NCI-H187 treated with DMSO at 0.1 percent for 48 hours (cell line): Measurements from ENCODE around the gene FERMT1.

ENCODE experiments used
- DNase-seq: peaks from one replicate; lab custom pipeline; 2025; lab: John Stamatoyannopoulos, UW

Gene FERMT1

DNA sequence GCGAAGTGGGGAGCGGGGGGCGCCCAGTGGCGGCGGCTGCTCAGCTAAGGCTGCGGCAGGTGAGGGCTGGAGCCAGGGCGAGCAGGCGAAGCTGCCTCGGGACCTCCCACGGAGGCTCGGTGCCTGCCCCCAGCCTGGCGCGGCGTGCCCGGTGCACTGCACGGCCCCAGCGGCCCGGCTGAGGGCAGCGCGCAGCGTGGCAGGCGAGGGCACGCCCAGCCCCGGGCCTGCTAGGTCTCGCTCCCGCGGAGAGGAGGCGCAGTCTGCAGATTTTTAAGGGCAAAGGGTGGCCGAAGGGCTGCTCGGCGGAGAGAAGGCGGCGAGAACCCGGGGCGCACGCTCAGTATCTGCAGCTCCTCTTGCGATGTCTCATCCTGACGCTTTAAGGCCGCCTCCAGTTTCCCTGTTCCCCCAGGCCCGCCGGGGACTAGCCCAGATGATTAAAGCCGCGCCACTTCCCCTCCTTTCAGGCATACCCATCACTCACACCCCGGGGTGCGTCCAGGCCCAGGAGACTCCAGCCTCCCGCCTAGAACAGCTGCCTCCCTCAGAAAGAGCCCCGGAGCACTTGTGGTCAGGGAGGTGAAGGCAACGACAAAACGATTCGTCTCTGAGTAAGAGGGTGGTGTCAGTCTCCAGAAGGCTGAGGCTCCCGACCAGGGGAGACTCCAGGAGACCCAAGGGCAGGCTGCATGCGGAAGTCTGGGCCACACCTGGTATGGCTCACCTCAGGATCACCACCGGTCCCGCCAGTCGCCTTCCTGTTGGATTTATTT, at the start of gene FERMT1:
Gene FERMT1 (minus strand): TSS at position 158 of the 776 bp plus-strand sequence. CDS start 3,476 bp downstream, outside the sequence.
- DNase-seq, result no peak

DNA sequence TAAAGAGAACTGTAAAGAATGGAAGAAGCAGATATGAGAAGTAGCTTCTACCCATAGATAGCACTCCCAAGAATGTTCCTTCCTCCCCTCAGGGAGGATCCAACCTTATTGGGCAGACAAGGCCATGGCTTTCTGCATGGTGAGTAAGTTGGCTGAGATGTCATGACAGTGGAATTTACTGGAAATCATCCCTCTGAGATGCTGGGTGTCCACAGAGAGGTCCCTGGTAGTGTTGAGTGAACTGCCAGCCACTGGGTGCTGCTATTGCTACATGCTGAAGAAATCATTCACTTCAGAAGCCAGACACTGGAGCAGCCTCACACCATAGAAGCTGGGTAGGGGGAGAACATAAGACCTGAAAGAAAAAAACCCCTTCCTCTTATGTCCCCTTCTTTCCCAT, 46.4 kb upstream of the FERMT1 start:
- DNase-seq, result no peak

- no peak for DNase-seq
These were observed 45.4 kb upstream of the FERMT1 start for GRCh38 chr20:6168204-6168603.

DNA sequence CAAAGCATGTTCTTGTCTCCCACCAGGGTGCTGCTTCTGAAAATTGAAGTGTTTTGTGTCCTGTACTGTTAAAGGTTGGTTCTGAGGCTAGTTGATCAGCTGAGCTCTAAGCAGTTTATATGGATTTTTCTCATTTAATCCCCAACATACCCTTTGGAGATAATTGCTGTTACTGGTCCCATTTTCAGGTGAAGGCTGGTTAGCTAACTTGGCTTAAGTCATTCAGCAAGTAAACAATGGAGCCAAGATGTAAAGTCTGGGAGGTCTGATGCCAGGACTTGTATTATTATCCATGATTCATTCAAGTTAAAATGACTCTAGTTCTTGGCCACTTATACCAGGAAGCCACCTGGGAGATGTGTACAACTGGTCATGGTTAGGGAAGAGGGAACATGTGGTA, 42.5 kb upstream of the FERMT1 start:
- no peak for DNase-seq

GRCh38 chr20:6164421-6165341, 41.9 kb upstream of the FERMT1 start:
- DNase-seq, result no peak

DNA sequence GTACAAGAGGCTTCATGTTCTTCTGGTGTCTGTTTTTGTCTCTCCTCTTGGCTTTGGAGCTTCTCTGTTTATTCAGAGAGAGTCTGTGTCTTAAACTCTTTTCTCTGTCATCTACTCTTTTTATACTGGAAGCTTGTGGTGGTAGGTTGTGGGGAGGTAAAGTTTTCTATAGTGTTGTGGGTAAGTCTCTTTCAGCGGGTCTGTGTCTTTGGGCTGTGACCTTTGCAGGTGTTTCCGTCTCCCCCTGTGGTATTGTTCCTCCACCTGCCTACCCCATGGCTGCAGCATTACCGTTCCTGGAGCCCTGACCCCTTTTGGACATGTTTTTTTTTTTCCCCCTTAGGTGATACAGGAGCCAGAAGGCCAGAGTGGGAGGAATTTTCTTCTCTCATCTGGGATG, 37.9 kb upstream of the FERMT1 start:
- no peak for DNase-seq

- DNase-seq, result no peak
These were observed 34.5 kb upstream of the FERMT1 start for GRCh38 chr20:6157345-6157744.

- DNase-seq, result no peak
These were observed 29.9 kb upstream of the FERMT1 start for GRCh38 chr20:6152777-6153176.

DNA sequence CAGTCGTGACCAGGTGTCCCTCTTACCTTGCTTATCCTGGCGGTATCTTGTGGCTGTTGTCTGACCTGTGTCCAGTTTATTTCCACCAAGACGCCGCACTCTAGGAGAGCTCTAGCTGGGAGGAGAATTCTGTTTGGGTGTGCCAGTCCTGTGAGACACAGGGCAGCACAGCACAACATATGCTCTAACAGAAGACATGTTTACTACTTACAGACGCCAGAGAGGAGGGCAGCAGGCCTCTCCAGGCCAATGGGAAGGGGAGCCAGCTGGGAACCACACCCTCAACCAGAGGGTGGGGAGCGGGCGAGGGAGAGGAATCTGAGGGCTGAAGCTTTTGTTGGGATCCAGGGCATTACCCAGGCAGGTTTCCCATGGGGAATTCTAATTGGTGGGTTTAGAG, 25.2 kb upstream of the FERMT1 start:
- no peak for DNase-seq

DNA sequence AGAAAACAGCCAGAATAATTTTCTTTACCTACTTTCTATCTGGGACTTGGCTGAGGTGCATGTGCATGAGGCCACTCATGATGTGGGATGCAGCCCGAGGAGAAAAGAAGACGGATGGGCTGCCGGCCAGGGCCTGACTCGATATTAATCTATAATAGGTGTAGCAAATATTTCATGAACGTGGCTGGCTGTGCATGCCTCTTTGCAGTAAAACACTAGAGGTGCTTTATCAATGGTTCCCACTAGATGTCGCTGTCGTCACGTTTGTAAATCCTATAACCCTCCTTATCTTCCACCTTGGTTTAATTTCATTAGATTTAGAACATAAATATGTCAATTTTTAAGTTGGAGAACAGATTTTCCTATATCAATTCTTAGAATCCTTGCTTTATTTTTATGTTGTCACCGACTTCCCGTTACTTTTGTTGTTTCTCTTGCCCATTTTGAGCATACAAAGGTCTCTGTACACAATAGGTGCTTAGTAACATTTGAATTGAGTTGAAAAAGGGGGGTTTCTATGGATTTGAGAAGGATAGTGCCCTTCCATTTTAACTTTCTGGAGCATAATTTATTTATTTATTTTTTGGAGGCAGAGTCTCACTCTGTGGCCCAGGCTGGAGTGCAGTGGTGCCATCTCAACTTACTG, 19.6 kb upstream of the FERMT1 start:
- DNase-seq, result no peak

GRCh38 chr20:6140947-6141346, 18.1 kb upstream of the FERMT1 start:
- DNase-seq, result no peak

- DNase-seq, result no peak
These were observed 12.5 kb upstream of the FERMT1 start for GRCh38 chr20:6135347-6135746.

- no peak for DNase-seq
These were observed 11.8 kb upstream of the FERMT1 start for GRCh38 chr20:6134592-6134991.

DNA sequence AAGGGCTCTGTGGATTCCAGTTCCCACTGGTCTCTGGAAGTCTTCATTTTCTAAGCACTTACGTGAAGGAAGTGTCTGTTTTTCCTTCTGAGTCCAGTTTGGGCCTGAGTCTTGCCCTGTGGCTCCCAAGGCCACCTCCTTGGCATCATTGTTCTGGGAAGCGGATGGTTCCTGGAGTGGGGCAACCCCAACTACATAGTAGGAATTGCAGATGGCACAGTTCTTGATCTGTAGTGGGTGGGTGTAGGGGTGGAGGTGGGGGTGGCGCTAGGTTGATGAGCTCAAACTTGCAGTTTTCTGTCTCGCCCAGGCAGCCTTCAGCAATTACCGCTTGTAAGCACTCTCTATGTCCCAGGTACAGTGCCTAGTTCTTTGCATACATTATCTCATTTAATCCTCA, 7.2 kb upstream of the FERMT1 start:
- no peak for DNase-seq

GRCh38 chr20:6127825-6128224, 5.0 kb upstream of the FERMT1 start:
- DNase-seq, result no peak

- no peak for DNase-seq
These were observed 4.0 kb upstream of the FERMT1 start for GRCh38 chr20:6126846-6127245.

- no peak for DNase-seq
These were observed 802 bp upstream of the FERMT1 start for GRCh38 chr20:6123649-6124014.

GRCh38 chr20:6122111-6122872, 538 bp downstream of the FERMT1 start:
- no peak for DNase-seq

DNA sequence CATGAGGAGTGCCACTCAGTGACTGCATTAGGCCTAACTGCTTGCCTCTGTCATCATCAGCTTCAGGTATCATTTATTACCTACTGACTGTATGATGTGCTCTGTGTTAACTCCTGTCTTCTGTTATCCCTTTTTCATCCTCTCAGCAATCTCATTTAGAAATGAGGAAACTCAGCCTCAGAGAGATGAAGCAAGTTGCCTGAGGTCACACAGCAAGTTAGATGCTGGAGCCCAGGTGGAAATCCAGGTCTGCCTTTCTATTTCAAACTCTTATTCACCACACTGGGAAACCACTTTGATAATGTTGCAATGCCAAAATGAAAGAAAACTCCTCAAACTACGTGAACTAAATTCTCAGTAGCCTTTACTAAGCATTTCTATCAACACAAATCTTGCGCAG, 1.3 kb downstream of the FERMT1 start:
- DNase-seq, result no peak

DNA sequence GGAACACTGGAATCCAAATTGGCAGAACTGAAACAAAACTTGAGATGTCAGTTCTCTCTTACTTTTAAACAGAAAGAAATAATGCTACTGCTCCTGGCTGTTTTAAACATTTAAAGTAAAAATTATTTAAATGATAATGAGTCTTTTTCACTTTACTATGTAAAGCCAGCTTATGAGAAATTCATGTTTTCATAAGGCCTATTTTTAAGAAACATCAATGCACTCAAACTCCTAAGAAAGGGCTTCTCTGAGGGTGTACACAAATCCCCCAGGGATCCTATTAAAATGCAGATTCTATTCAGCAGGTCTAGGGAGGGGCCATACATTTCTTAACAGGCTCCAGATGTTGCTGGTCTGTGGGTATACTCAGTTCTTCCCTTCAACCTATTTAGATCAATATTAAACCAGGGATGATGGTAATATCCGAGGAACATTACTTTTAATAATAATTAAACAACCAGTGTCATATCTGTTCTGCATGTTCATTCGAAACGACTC, 2.3 kb downstream of the FERMT1 start:
- no peak for DNase-seq

- no peak for DNase-seq
These were observed 6.1 kb downstream of the FERMT1 start for GRCh38 chr20:6116758-6117157.
